GM12873 (cell line): Measurements from ENCODE around the gene CFAP77.

ENCODE experiments used
- CTCF ChIP-seq: IDR thresholded peaks from 2 replicates; pipeline ENCODE4 v1.5.1; 2012; ENCODE audit warnings: low read depth, mild to moderate bottlenecking, moderate library complexity, low read length, control low read depth; ENCODE audit not compliant: insufficient read depth; ENCODE audit errors: missing control alignments

The CFAP77 gene

DNA sequence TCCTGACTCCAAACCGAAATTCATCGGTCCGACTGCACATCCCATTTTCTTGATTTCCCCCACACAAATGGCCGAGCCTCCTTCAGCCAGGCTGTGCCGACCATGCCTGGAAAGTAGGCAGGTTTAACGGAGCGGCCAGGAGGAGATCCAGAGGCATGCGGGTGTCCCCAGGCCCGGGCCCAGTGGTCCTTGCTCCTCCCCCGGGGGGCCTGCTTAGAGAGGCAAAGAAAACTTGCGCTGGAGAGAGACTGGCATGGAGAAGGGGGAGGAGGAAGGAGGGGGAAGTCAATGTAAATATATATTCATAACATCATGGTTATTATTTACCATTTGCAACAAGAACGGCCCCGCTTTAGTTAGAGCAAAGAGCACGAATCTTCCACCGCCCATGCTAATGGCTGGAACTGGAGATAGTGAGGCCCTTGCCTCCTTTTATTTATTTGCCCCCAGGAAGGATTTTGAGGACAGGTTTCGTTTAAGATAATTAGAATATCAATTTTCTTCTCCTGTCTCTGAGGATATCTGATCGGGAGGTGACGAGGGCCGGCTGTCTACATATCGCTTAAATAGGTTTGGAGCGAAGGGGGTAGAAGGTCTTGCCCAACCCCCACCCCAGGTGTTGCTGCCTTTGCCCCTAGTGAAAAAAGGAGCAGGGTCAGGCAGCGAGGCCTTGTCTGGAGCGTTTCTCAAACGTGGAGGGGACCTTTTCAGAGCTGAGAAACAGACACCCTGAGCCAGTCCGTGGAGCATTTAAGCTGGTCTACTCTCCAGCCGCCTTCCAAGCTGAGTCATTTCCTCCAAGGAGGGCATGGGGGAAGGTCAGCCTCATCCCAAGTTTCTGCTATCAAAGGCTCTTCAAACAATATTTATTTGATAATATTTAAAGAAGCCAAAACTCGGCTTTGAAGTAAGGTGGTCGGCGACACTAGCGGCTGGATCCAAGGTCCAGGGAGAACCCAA is 174.9 kb downstream of the CFAP77 start:
- TF ChIP-seq CTCF, result no peak

- no peak for TF ChIP-seq CTCF
These were observed 176.2 kb downstream of the CFAP77 start for GRCh38 chr9:132585954-132586829.

DNA sequence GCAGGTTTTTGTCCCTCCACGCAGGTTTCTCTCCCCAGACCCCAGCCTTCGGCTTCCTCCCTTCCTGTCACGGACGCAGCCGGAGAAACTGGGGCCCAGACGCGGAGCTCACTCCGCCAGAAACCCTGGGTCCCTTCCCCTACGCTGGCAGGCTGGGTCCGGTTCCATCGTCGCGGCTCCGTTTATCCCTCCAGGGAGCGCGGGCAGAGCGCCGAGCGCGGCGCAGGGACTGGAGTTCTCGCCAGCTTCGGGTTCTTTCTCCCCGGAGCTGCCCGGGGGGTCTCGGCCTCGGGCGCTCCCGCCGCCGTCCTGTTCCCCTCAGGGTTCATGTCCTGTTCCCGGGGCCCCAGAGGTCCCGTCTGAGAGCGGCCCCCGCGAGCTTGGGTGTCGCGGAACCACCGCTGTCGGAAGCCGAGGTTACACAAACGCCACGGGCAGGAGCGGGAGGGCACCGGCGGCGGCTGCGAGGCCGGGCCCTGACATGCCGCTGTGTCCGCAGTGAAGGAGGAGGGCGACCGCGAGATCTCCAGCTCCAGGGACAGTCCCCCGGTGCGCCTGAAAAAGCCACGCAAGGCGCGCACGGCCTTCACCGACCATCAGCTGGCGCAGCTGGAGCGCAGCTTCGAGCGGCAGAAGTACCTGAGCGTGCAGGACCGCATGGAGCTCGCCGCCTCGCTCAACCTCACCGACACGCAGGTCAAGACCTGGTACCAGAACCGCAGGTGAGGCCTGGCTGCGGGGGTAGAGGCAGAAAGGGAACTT is 177.0 kb downstream of the CFAP77 start:
- TF ChIP-seq CTCF, result no peak

DNA sequence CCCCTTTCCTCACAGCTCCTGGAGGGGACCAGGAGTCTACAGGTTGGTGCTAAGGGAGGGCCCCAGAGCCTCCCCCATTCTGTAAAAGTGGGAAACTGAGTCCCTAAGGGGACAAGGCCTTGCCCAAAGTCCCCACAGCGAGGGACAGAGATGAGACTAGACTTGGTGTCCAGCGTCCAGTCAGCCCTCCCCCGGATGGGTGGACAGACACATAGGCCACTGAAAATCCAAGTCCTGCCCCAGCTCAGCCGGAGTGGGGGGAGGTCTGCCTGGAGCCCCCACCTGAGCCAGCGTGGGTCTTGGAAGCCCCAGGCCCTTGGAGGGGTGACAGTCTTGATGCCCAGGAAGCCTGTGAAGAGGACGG is 177.6 kb downstream of the CFAP77 start:
- no peak for TF ChIP-seq CTCF

GRCh38 chr9:132588098-132588497 is 178.1 kb downstream of the CFAP77 start:
- no peak for TF ChIP-seq CTCF

DNA sequence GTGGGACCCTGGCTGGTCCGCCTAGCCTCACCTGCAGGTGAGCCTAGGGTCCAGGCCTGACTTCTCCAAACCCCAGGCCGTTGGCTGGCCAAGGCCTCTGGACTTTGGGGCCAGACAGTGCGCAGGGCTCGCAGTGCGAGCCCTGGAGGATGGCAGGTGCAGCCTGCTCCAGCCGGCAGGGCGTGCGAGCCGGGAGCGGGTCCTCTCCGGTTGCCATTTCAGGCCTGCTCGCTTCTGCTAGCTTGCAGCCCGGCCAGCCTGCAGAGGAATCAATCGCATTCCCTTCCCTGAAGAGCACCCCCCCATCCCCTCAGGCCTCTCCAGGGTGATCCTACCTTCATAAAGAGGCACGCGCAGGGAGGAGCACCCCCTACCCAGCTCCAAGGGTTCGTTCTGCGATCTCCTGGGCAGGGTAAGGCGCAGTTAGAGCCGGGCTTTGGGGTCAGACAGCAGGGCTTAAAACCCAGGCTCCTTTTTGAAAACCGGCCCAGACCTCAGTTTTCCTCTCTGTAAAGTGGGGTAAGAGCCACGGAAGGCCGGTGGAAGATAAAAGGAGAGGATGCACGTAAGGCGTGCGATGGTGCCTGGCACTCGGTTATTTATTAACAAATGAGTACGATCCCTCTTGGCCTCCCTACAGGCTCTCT is 178.6 kb downstream of the CFAP77 start:
- TF ChIP-seq CTCF, result no peak
